GM12878 (cell line): ENCODE results near the gene RAB37. TPM values are rescaled to one million over a fixed set of nuclear protein-coding genes. Genes with fewer than 3 reads are reported as not detected.

Experiments used
- ATAC-seq: fragments of 200-7000 bp; cut with Tn5 transposase; 3 replicates; pipeline ENCODE4 v1.9.1; 2020; ENCODE audit warnings: mild to moderate bottlenecking, moderate library complexity
- BruUV-seq: library from RNA; stranded (reverse); fragments of 400-500 nt; replicated peaks from 2 replicates; lab custom pipeline; 2021; lab: Mats Ljungman, UMichigan
- CTCF ChIA-PET: fragments of 300-600 bp; sonication (Branson Sonifier 250); formaldehyde crosslinking; extraction: SDS; loops from one replicate; lab custom pipeline; 2021; ENCODE audit warnings: inconsistent platforms; lab: Yijun Ruan, JAX
- POLR2A ChIA-PET: fragments of 350-600 bp; formaldehyde crosslinking; extraction: SDS; loops from one replicate; lab custom pipeline; 2021; ENCODE audit warnings: inconsistent platforms; lab: Charles Lee
- RAD21 ChIA-PET: fragments of 300-600 bp; sonication (Branson Sonifier 250); formaldehyde crosslinking; loops from one replicate; lab custom pipeline; 2023; ENCODE audit warnings: antibody characterized with exemption; ENCODE audit not compliant: unreplicated experiment; lab: Charles Lee
- SMC1A ChIA-PET: fragments of 300-600 bp; sonication (Branson Sonifier 250); formaldehyde crosslinking; loops from one replicate; lab custom pipeline; 2023; ENCODE audit not compliant: unreplicated experiment, uncharacterized antibody; lab: Charles Lee
- DNase-seq: peaks from one replicate; pipeline ENCODE4 v3.0.0-alpha.2; 2011; ENCODE audit warnings: low read depth, low spot score
- FAIRE-seq: peaks from 3 replicates; lab custom pipeline; 2011; peaks lifted over from hg19 to GRCh38; lab: Jason Lieb, UNC
- H2AFZ ChIP-seq: 2 replicates; pipeline ENCODE4 v1.6.0; 2011; ENCODE audit warnings: low read depth, low read length, control low read depth; ENCODE audit not compliant: control insufficient read depth
- H3K27ac ChIP-seq: 2 replicates; pipeline ENCODE4 v1.5.1; 2011; ENCODE audit warnings: control low read depth; ENCODE audit not compliant: control insufficient read depth, insufficient read depth
- H3K27me3 ChIP-seq, 2 experiments: replicated peaks in 1 of 2; 2 replicates each; pipeline versions ENCODE4 v1.6.0 to v1.6.1; 2011; ENCODE audit warnings: low read length in 1 of 2; ENCODE audit not compliant: control insufficient read depth in 2 of 2, insufficient read depth in 2 of 2
- H3K36me3 ChIP-seq, 2 experiments: 2 replicates each; pipeline ENCODE4 v1.5.1; 2011; ENCODE audit warnings: low read length in 1 of 2; ENCODE audit not compliant: control insufficient read depth in 2 of 2, insufficient read depth in 2 of 2
- H3K4me1 ChIP-seq: 2 replicates; pipeline ENCODE4 v1.6.1; 2011; ENCODE audit warnings: mild to moderate bottlenecking, low read length, moderate library complexity, mixed read lengths; ENCODE audit not compliant: control insufficient read depth, insufficient read depth
- H3K4me2 ChIP-seq: 2 replicates; pipeline ENCODE4 v1.6.0; 2011; ENCODE audit warnings: control low read depth; ENCODE audit not compliant: control insufficient read depth, insufficient read depth
- H3K4me3 ChIP-seq: fragments of 200-600 bp; sonication (generic); 2 replicates; pipeline ENCODE4 v1.5.1; 2016
- H3K79me2 ChIP-seq: 2 replicates; pipeline ENCODE4 v1.6.0; 2011; ENCODE audit warnings: low read length; ENCODE audit not compliant: control insufficient read depth, insufficient read depth
- H3K9ac ChIP-seq: 2 replicates; pipeline ENCODE4 v1.8.0; 2011; ENCODE audit warnings: low read length, control low read depth, mixed read lengths; ENCODE audit not compliant: control insufficient read depth, insufficient read depth
- H3K9me3 ChIP-seq: replicated peaks from 3 replicates; pipeline ENCODE4 v1.5.1; 2011; ENCODE audit warnings: mild to moderate bottlenecking, low read length; ENCODE audit not compliant: control insufficient read depth, insufficient read depth
- H4K20me1 ChIP-seq: 2 replicates; pipeline ENCODE4 v1.6.0; 2011; ENCODE audit not compliant: control insufficient read depth, insufficient read depth
- BACH1 ChIP-seq: fragments of 450-650 bp; IDR thresholded peaks from 2 replicates; pipeline ENCODE4 v1.6.1; 2017; ENCODE audit warnings: mild to moderate bottlenecking, borderline replicate concordance
- CEBPB ChIP-seq, 2 experiments: fragments of 150-350 bp in 1 of 2; IDR thresholded peaks; 2 replicates each; pipeline ENCODE4 v1.6.1; 2012 to 2014; ENCODE audit warnings: low read depth in 2 of 2, low read length in 2 of 2, borderline replicate concordance in 1 of 2, inconsistent platforms in 1 of 2
- EZH2 ChIP-seq: IDR thresholded peaks from 2 replicates; pipeline ENCODE4 v1.6.1; 2012; ENCODE audit warnings: low read depth, mild to moderate bottlenecking, control low read depth, inconsistent platforms, low read length, borderline replicate concordance; ENCODE audit not compliant: control insufficient read depth
- LARP7 ChIP-seq: fragments of 450-650 bp; IDR thresholded peaks from 2 replicates; pipeline ENCODE4 v1.6.1; 2017; ENCODE audit warnings: mild to moderate bottlenecking
- POLR2A ChIP-seq: IDR thresholded peaks from 2 replicates; pipeline ENCODE4 v1.6.1; 2011; ENCODE audit warnings: low read depth, mild to moderate bottlenecking, low read length
- RCOR1 ChIP-seq: conservative IDR thresholded peaks from 2 replicates; pipeline ENCODE4 v1.6.1; 2012; ENCODE audit warnings: low read depth, low read length, improper control_type of control experiment
- RELA ChIP-seq: fragments of 450-650 bp; IDR thresholded peaks from 2 replicates; pipeline ENCODE4 v1.8.0; 2014; ENCODE audit warnings: borderline replicate concordance; ENCODE audit not compliant: partially characterized antibody
- SP1 ChIP-seq: IDR thresholded peaks from one replicate; pipeline ENCODE4 v1.6.1; 2011; ENCODE audit warnings: low read depth, low read length
- SREBF1 ChIP-seq: IDR thresholded peaks from 2 replicates; pipeline ENCODE4 v1.6.1; 2012; ENCODE audit warnings: mild to moderate bottlenecking, low read length
- TAF1 ChIP-seq: IDR thresholded peaks from 2 replicates; pipeline ENCODE4 v1.6.1; 2011; ENCODE audit warnings: mild to moderate bottlenecking, low read depth, low read length, borderline replicate concordance
- YBX1 ChIP-seq: fragments of 450-650 bp; IDR thresholded peaks from 2 replicates; pipeline ENCODE4 v1.6.1; 2016; ENCODE audit warnings: antibody characterized with exemption
- YY1 ChIP-seq: IDR thresholded peaks from 2 replicates; pipeline ENCODE4 v1.6.1; 2011; ENCODE audit warnings: low read depth, mild to moderate bottlenecking, low read length
- WGBS: methylation state at CpG from one replicate; pipeline ENCODE4 v1.1.6; 2016; ENCODE audit warnings: low lambda C conversion rate; ENCODE audit not compliant: insufficient replicate concordance, insufficient coverage; ENCODE audit errors: missing lambda C conversion rate; 5-methylcytosine and 5-hydroxymethylcytosine counted together
- in situ Hi-C: fragments of 300-500 bp; cut with MboI; formaldehyde crosslinking; loops from 9 replicates; pipeline ENCODE4 v1.14.3; 2018; ENCODE audit warnings: mixed read lengths
- intact Hi-C: fragments of 100-400 bp; cut with micrococcal nuclease; formaldehyde crosslinking; loops from one replicate; pipeline ENCODE4 v1.14.2; 2022; ENCODE audit not compliant: unreplicated experiment
- polyA plus RNA-seq, 11 experiments: library from polyadenylated mRNA; depleted of rRNA in 4 of 11; unstranded in 6 of 11; stranded (reverse) in 5 of 11; fragments of >200 nt; fragmentation: Nextera tagmentation in 4 of 11; fragmentation: Illumina TruSeq in 1 of 11; extraction: Ambion mirVana in 4 of 11; extraction: Trizol in 1 of 11; gene quantifications; 1 replicate in 1 of 11; 2 replicates in 10 of 11; pipeline versions ENCODE4 v1.2.1 to v1.2.3, GENCODE V29; 2011 to 2016; ENCODE audit warnings: inconsistent platforms in 2 of 11, missing spikeins in 2 of 11, low read depth in 1 of 11
- total RNA-seq, 4 experiments: library from RNA; depleted of rRNA in 3 of 4; stranded (reverse); fragments of >200 nt in 3 of 4; fragmentation: Illumina TruSeq in 1 of 4; extraction: Trizol in 1 of 4; gene quantifications; 2 replicates each; pipeline versions ENCODE4 v1.2.1 to v1.2.3, GENCODE V29; 2013 to 2021
- TF ChIP-seq, protein P1 (sequence below): fragments of 450-650 bp; IDR thresholded peaks from 2 replicates; pipeline ENCODE4 v1.6.1; 2017; ENCODE audit warnings: mild to moderate bottlenecking, moderate library complexity
- TF ChIP-seq, protein P2 (sequence below): fragments of 450-650 bp; IDR thresholded peaks from 2 replicates; pipeline ENCODE4 v1.6.1; 2017; ENCODE audit warnings: low read depth, mild to moderate bottlenecking, moderate library complexity
- TF ChIP-seq, protein P3 (sequence below): fragments of 150-350 bp; IDR thresholded peaks from 2 replicates; pipeline ENCODE4 v1.6.1; 2016; ENCODE audit warnings: low read depth, low read length

RAB37 gene
- total and polyA plus RNA-seq, 10 of the 15 experiments (the other 5 are each of a cell fraction or from before 2014, with no cell fraction given): 0.48 to 5.6 (median 1.7) TPM

DNA sequence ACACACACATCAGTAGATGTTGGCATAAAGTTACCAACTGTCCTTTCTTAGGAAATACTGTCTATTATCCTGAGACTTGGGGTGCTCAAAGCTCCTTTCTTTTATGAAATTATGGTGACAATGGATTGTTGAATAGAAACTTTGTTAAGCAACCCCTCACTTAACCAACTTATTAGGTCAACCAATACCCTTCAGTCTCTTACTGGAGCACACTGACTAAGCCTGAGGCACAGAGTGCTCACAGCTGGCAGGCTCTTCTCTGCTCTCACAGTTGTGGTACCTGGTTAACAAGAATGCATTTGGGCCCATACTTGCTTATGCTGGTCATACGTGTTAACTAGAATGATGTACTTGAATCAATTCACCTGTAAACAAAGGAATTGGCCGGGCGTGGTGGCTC, 49.2 kb upstream of the RAB37 start (continued):
- TF ChIP-seq, protein P1, sequence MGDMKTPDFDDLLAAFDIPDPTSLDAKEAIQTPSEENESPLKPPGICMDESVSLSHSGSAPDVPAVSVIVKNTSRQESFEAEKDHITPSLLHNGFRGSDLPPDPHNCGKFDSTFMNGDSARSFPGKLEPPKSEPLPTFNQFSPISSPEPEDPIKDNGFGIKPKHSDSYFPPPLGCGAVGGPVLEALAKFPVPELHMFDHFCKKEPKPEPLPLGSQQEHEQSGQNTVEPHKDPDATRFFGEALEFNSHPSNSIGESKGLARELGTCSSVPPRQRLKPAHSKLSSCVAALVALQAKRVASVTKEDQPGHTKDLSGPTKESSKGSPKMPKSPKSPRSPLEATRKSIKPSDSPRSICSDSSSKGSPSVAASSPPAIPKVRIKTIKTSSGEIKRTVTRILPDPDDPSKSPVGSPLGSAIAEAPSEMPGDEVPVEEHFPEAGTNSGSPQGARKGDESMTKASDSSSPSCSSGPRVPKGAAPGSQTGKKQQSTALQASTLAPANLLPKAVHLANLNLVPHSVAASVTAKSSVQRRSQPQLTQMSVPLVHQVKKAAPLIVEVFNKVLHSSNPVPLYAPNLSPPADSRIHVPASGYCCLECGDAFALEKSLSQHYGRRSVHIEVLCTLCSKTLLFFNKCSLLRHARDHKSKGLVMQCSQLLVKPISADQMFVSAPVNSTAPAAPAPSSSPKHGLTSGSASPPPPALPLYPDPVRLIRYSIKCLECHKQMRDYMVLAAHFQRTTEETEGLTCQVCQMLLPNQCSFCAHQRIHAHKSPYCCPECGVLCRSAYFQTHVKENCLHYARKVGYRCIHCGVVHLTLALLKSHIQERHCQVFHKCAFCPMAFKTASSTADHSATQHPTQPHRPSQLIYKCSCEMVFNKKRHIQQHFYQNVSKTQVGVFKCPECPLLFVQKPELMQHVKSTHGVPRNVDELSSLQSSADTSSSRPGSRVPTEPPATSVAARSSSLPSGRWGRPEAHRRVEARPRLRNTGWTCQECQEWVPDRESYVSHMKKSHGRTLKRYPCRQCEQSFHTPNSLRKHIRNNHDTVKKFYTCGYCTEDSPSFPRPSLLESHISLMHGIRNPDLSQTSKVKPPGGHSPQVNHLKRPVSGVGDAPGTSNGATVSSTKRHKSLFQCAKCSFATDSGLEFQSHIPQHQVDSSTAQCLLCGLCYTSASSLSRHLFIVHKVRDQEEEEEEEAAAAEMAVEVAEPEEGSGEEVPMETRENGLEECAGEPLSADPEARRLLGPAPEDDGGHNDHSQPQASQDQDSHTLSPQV: no peak
- TF ChIP-seq CEBPB (IDR thresholded peaks at IDR 0.05; ENCODE audit: borderline replicate concordance in 1 of 2, low read depth in 2 of 2, low read length in 2 of 2) (no peak), POLR2A (no peak)
- TF ChIP-seq, all 136 proteins: peak for 0

DNA sequence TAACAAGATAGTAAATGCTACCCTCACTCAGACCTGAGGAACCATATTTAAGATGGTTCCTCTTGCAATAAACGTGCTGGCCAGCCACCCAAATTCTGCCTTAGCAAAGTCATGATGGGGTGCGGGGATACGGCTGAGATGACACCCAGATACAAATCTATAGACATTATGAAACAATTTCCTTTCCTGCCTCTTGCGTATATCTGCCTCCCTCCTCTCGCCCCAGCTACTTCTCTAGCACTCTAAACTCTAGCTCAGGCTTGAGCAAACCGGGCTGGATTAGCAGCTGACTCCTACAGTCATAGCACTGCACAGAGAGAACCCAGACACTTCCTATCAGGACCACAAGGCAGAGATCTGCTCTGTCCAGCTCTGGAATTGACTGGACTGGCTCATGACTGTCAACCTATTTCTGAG, 46.6 kb upstream of the RAB37 start:
- 70% methylated on average over 6 of the region's 6 CpGs for WGBS
- POLR2A ChIA-PET: no interaction called here
- CTCF ChIA-PET: interaction anchor here (0.5 to 7.8 kb wide), 6 partner anchors 33 to 271 kb away, joined by 3 to 61 read pairs (median 4); partner anchors contain the start of gene RAB37
- TF ChIP-seq LARP7 (no peak), YBX1 (no peak), YY1 (no peak), RCOR1 (no peak), BACH1 (no peak), RELA (no peak), TAF1 (no peak), SP1 (no peak), SREBF1 (no peak), EZH2 (no peak)
- TF ChIP-seq, protein P2, sequence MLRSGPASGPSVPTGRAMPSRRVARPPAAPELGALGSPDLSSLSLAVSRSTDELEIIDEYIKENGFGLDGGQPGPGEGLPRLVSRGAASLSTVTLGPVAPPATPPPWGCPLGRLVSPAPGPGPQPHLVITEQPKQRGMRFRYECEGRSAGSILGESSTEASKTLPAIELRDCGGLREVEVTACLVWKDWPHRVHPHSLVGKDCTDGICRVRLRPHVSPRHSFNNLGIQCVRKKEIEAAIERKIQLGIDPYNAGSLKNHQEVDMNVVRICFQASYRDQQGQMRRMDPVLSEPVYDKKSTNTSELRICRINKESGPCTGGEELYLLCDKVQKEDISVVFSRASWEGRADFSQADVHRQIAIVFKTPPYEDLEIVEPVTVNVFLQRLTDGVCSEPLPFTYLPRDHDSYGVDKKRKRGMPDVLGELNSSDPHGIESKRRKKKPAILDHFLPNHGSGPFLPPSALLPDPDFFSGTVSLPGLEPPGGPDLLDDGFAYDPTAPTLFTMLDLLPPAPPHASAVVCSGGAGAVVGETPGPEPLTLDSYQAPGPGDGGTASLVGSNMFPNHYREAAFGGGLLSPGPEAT: no peak
- TF ChIP-seq, protein P3, sequence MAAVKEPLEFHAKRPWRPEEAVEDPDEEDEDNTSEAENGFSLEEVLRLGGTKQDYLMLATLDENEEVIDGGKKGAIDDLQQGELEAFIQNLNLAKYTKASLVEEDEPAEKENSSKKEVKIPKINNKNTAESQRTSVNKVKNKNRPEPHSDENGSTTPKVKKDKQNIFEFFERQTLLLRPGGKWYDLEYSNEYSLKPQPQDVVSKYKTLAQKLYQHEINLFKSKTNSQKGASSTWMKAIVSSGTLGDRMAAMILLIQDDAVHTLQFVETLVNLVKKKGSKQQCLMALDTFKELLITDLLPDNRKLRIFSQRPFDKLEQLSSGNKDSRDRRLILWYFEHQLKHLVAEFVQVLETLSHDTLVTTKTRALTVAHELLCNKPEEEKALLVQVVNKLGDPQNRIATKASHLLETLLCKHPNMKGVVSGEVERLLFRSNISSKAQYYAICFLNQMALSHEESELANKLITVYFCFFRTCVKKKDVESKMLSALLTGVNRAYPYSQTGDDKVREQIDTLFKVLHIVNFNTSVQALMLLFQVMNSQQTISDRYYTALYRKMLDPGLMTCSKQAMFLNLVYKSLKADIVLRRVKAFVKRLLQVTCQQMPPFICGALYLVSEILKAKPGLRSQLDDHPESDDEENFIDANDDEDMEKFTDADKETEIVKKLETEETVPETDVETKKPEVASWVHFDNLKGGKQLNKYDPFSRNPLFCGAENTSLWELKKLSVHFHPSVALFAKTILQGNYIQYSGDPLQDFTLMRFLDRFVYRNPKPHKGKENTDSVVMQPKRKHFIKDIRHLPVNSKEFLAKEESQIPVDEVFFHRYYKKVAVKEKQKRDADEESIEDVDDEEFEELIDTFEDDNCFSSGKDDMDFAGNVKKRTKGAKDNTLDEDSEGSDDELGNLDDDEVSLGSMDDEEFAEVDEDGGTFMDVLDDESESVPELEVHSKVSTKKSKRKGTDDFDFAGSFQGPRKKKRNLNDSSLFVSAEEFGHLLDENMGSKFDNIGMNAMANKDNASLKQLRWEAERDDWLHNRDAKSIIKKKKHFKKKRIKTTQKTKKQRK: no peak

More for the DNA sequence above, 46.6 kb upstream of the RAB37 start:
- in situ Hi-C loops: no loop called here
- H3K4me2 ChIP-seq: no peak overlapping the region
- H4K20me1 ChIP-seq: no peaks in the 10 kb centered on the region
- H3K27me3 ChIP-seq: no peaks in the 10 kb centered on the region; a peak in 1 of 4 replicates
- ChIA-PET RAD21 (interaction anchor here (1.2 kb wide), 1 partner anchor 33 kb away, joined by 5 read pairs; no protein-coding TSS in a partner anchor), SMC1A (interaction anchor here (3.6 to 5.9 kb wide), 2 partner anchors 34 to 47 kb away, joined by 14 to 39 read pairs; partner anchors contain the start of gene RAB37)
- intact Hi-C loops: no loop called here
- H3K36me3 ChIP-seq: no peaks in the 10 kb centered on the region
- H3K9me3 ChIP-seq: no peaks in the 10 kb centered on the region
- H3K27ac ChIP-seq: no peak overlapping the region
- H3K4me1 ChIP-seq: peaks cover 21% of the 10 kb centered on the region
- FAIRE-seq: no peak
- BruUV-seq: no TSS peak
- no peaks in the 10 kb centered on the region for H3K79me2 ChIP-seq
- no peak for DNase-seq
- H2AFZ ChIP-seq: no peak overlapping the region
- H3K4me3 ChIP-seq: no peak overlapping the region
- H3K9ac ChIP-seq: no peak overlapping the region
- ATAC-seq: no peak
